ENCODE measurements around the gene C16orf54. TPM values are rescaled to one million over a fixed set of nuclear protein-coding genes. Genes with fewer than 3 reads are reported as not detected.
A peak's percentile ranks its signal among the peaks of the same experiment; 100 is the strongest.
"Not testable (repeated sequence)": the region's sequence is repeated elsewhere in the genome, so short reads cannot be mapped to it uniquely, and the experiment has no call there.

The C16orf54 gene
- total RNA-seq, 1 donor from 2014 or later = not detected

DNA sequence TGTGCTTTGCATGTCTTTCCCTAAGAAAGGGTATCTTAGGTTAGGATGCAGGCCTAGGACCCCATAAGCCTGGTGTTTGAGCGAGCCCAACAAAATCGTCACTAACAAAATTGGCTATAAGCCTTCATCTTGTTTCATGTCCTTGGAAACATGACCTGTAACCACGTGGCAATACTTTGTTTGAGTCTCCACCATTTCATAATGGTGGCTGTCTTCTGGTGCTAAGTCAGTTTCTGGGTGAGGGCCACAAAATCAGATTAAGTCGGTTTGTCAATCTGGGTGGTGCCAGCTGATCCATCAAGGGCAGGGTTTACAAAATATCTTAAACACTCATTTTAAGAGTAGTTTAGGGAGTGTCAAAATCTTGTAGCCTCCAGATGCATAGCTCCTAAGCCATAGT is 33.0 kb downstream of the C16orf54 start:
- Mint-ChIP-seq H3K27me3 (ENCODE audit: unreplicated experiment) (peaks cover 12% of the 10 kb centered on the region), H3K27ac (ENCODE audit: unreplicated experiment) (no peak overlapping the region), H3K4me1 (ENCODE audit: unreplicated experiment) (peaks cover 8% of the 10 kb centered on the region), H3K36me3 (ENCODE audit: unreplicated experiment) (no peaks in the 10 kb centered on the region), H3K9me3 (ENCODE audit: unreplicated experiment) (no peaks in the 10 kb centered on the region), H3K4me3 (ENCODE audit: unreplicated experiment) (no peak overlapping the region)
- DNase-seq (ENCODE audit: extremely low spot score, unreplicated experiment) = no peak
- TF ChIP-seq, protein P1, sequence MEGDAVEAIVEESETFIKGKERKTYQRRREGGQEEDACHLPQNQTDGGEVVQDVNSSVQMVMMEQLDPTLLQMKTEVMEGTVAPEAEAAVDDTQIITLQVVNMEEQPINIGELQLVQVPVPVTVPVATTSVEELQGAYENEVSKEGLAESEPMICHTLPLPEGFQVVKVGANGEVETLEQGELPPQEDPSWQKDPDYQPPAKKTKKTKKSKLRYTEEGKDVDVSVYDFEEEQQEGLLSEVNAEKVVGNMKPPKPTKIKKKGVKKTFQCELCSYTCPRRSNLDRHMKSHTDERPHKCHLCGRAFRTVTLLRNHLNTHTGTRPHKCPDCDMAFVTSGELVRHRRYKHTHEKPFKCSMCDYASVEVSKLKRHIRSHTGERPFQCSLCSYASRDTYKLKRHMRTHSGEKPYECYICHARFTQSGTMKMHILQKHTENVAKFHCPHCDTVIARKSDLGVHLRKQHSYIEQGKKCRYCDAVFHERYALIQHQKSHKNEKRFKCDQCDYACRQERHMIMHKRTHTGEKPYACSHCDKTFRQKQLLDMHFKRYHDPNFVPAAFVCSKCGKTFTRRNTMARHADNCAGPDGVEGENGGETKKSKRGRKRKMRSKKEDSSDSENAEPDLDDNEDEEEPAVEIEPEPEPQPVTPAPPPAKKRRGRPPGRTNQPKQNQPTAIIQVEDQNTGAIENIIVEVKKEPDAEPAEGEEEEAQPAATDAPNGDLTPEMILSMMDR (IDR thresholded peaks at IDR 0.05) = no peak

DNA sequence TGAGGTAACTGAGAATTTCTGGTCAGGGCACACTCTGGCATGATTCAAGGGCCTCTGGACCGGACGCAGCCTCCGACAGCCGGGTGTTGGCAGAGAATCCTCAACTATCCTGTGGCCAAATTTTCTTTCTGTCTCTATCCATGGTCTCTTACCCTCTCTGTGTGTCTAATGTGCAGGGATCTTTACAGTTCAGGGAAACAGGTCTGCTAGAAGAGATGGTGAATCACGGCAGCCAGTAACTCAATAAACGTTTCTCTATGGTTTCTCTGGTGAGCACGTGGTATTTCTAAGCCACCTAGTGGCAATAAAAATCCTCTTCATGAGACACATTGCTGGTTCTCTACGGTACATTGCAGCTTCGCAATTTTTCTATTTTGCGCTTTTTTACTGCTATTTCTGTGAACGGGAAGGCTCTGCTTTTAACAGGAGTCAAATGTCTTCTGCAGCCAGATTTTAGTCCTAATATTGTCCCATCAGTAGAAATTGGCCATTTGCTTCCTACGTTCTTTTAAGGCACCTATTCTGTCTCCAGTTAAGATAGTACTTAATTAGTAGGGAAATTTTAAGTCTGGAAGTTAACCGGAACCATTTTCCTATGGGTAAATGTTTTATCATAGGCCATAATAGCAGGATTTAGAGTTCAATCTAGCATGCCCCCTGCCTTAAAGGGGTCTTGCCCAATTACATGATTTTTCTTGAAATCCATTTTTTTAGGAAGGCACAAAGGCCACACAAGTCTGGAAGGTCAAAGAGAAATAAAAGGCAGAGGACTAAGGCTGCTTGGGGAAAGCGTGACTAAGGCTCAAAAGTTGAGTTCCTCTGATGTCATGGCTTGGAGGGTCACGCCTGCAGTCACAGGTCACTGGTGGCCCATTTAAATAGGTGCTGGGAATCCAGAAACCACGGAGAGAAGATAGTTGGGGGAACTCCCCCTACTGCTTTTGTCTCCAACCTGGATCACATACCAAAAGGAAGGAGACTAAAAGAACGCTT is 35.3 kb downstream of the C16orf54 start:
- peaks cover 8% of the 10 kb centered on the region for H3K4me1 Mint-ChIP-seq (ENCODE audit: unreplicated experiment)
- TF ChIP-seq, protein P1 (IDR thresholded peaks at IDR 0.05) = peak; percentile 67
- no peak overlapping the region for H3K4me3 Mint-ChIP-seq (ENCODE audit: unreplicated experiment)
- H3K27ac Mint-ChIP-seq (ENCODE audit: unreplicated experiment) = no peak overlapping the region
- no peaks in the 10 kb centered on the region for H3K9me3 Mint-ChIP-seq (ENCODE audit: unreplicated experiment)
- no peak for DNase-seq (ENCODE audit: extremely low spot score, unreplicated experiment)
- H3K36me3 Mint-ChIP-seq (ENCODE audit: unreplicated experiment) = no peaks in the 10 kb centered on the region
- peaks cover 9% of the 10 kb centered on the region for H3K27me3 Mint-ChIP-seq (ENCODE audit: unreplicated experiment)

DNA sequence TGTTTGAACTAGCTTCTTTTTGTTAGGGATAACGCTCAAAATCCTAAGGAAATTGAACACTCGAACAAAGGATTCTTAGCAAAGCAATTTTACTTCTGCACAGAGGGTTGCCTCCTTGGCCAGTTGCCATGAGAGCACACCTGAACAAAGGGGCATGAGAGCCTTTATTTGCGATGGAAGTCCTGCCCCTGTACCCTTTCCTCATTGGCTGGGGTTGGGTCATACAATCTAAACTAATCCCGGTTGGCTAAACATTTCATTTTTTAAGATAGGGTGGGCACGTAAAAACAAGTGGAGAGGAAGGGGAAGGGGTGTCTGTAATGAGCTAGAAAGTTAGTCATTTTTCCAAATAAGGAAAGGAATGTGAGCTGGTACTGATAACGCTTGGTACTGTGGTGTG is 36.1 kb downstream of the C16orf54 start:
- not testable (repeated sequence) for H3K27me3 Mint-ChIP-seq (ENCODE audit: unreplicated experiment); DNase-seq (ENCODE audit: extremely low spot score, unreplicated experiment); H3K36me3 Mint-ChIP-seq (ENCODE audit: unreplicated experiment); H3K4me3 Mint-ChIP-seq (ENCODE audit: unreplicated experiment); H3K4me1 Mint-ChIP-seq (ENCODE audit: unreplicated experiment); H3K27ac Mint-ChIP-seq (ENCODE audit: unreplicated experiment); H3K9me3 Mint-ChIP-seq (ENCODE audit: unreplicated experiment)

DNA sequence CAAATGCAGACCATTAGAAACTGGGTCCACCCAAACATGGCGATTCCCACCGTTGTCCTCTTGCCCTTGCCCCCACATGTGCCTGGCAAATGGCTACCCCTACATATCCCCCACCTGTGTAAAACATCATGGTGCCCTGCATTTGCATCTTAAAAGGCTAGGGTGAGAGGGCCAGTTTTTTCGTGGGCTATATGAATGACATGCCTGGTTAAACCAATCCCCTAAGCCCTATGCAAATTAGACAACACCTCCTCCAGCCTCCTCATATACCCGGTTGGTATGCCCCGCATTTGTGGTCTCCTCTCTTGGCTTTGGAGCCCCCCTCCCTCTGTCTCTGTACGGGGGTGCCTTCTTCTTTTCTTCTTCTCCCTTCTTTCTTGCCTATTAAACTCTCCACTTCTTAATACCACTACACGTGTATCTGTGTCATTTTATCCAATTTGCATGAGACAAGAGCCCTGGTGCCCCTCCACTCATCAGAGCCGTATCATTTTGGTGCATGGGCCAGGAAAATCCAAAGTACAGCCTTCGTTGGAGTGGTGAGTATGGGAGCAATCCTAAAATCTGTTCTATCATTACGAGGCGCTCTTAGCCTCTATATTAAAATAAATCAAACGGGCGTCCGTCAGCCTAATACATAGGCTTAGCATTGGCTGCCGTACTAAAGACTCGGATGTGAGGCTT is 36.7 kb downstream of the C16orf54 start:
- DNase-seq (ENCODE audit: extremely low spot score, unreplicated experiment) = no peak
- no peaks in the 10 kb centered on the region for H3K27me3 Mint-ChIP-seq (ENCODE audit: unreplicated experiment)
- no peak overlapping the region for H3K4me3 Mint-ChIP-seq (ENCODE audit: unreplicated experiment)
- no peaks in the 10 kb centered on the region for H3K9me3 Mint-ChIP-seq (ENCODE audit: unreplicated experiment)
- TF ChIP-seq, protein P1 (IDR thresholded peaks at IDR 0.05) = no peak
- no peak overlapping the region for H3K27ac Mint-ChIP-seq (ENCODE audit: unreplicated experiment)
- H3K36me3 Mint-ChIP-seq (ENCODE audit: unreplicated experiment) = no peaks in the 10 kb centered on the region
- H3K4me1 Mint-ChIP-seq (ENCODE audit: unreplicated experiment) = peaks cover 8% of the 10 kb centered on the region

DNA sequence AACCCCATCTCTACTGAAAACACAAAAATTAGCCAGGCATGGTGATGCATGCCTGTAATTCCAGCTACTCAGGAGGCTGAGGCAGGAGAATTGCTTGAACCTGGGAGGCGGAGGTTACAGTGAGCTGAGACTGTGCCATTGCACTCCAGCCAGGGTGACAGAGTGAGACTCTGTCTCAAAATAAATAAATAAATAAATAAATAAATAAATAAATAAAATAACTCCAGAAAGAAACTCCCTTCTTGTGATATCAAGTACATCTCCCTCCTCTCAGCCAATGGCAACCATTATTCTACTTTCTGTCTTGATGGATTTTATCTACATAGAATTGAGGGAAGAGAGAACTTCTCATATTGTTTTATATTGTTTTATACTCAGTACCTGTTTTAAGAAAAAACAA is 38.6 kb downstream of the C16orf54 start:
- not testable (repeated sequence) for H3K36me3 Mint-ChIP-seq (ENCODE audit: unreplicated experiment); H3K4me1 Mint-ChIP-seq (ENCODE audit: unreplicated experiment); H3K4me3 Mint-ChIP-seq (ENCODE audit: unreplicated experiment); H3K9me3 Mint-ChIP-seq (ENCODE audit: unreplicated experiment); H3K27ac Mint-ChIP-seq (ENCODE audit: unreplicated experiment); DNase-seq (ENCODE audit: extremely low spot score, unreplicated experiment); H3K27me3 Mint-ChIP-seq (ENCODE audit: unreplicated experiment)

DNA sequence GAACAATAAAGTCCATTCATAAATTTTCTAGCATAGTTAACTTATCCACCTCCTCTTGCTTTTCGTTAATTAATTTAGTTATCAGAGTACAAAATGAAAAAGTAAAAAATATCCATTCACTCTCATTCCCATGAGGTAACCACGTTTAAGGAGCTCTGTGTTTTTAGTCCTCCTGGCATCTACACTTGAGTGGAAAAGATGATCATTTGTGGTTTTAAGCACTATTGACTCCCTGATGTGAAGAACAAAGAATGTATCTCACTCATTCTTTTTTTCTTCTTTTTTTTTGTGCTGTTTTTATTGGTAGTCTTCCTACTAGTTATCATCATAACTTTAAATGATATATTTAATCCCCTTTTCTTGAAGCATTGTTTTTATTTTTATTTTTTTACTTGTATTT is 40.8 kb downstream of the C16orf54 start:
- no peaks in the 10 kb centered on the region for H3K36me3 Mint-ChIP-seq (ENCODE audit: unreplicated experiment)
- DNase-seq (ENCODE audit: extremely low spot score, unreplicated experiment) = no peak
- H3K9me3 Mint-ChIP-seq (ENCODE audit: unreplicated experiment) = no peaks in the 10 kb centered on the region
- no peaks in the 10 kb centered on the region for H3K27me3 Mint-ChIP-seq (ENCODE audit: unreplicated experiment)
- peaks cover 7% of the 10 kb centered on the region for H3K4me1 Mint-ChIP-seq (ENCODE audit: unreplicated experiment)
- TF ChIP-seq, protein P1 (IDR thresholded peaks at IDR 0.05) = no peak
- H3K4me3 Mint-ChIP-seq (ENCODE audit: unreplicated experiment) = no peak overlapping the region
- no peak overlapping the region for H3K27ac Mint-ChIP-seq (ENCODE audit: unreplicated experiment)

Measured in osteocyte (in vitro differentiated cells).